Small intestine (tissue), 7 donors: ENCODE results near the gene BEST4. TPM values are rescaled to one million over a fixed set of nuclear protein-coding genes. Genes with fewer than 3 reads are reported as not detected.
"Not testable (repeated sequence)": the region's sequence is repeated elsewhere in the genome, so short reads cannot be mapped to it uniquely, and the experiment has no call there.

Experiments
- DNase-seq, 2 donors: peaks; one replicate each; pipeline versions ENCODE4 v3.0.0 to v3.0.0-alpha.2; 2013
- FAIRE-seq: peaks from 2 replicates; lab custom pipeline; 2012; peaks lifted over from hg19 to GRCh38; lab: Jason Lieb, UNC
- H3K27ac ChIP-seq, 3 donors: one replicate each; pipeline ENCODE4 v1.5.1; 2013; ENCODE audit warnings: low read length in 2 of 3, mild to moderate bottlenecking in 2 of 3, control low read depth in 1 of 3, inconsistent platforms in 1 of 3, low read depth in 1 of 3, moderate library complexity in 1 of 3
- H3K27me3 ChIP-seq, 3 donors: one replicate each; pipeline ENCODE4 v1.6.1; 2013; ENCODE audit warnings: low read length in 3 of 3, inconsistent platforms in 1 of 3; ENCODE audit not compliant: control insufficient read depth in 3 of 3, insufficient read depth in 3 of 3
- H3K36me3 ChIP-seq, 3 donors: one replicate each; pipeline ENCODE4 v1.6.1; 2013; ENCODE audit warnings: low read length in 3 of 3, inconsistent platforms in 1 of 3, low read depth in 1 of 3, mild to moderate bottlenecking in 1 of 3, moderate library complexity in 1 of 3; ENCODE audit not compliant: control insufficient read depth in 3 of 3, insufficient read depth in 2 of 3
- H3K4me1 ChIP-seq, 3 donors: one replicate each; pipeline ENCODE4 v1.6.1; 2013; ENCODE audit warnings: low read length in 2 of 3, inconsistent platforms in 1 of 3, low read depth in 1 of 3, mild to moderate bottlenecking in 1 of 3, moderate library complexity in 1 of 3; ENCODE audit not compliant: control insufficient read depth in 3 of 3, insufficient read depth in 2 of 3
- H3K4me3 ChIP-seq, 3 donors: one replicate each; pipeline ENCODE4 v1.5.1; 2013; ENCODE audit warnings: low read length in 3 of 3, control low read depth in 1 of 3, inconsistent platforms in 1 of 3, low read depth in 1 of 3, mild to moderate bottlenecking in 1 of 3, moderate library complexity in 1 of 3
- H3K9me3 ChIP-seq, 2 donors: one replicate each; pipeline ENCODE4 v1.6.1; 2013; ENCODE audit warnings: low read depth in 1 of 2, low read length in 1 of 2; ENCODE audit not compliant: control insufficient read depth in 2 of 2, insufficient read depth in 1 of 2
- WGBS, 3 donors: extraction: QIAGEN DNeasy Blood & Tissue Kit; methylation state at CpG; one replicate each; pipeline ENCODE4 v1.1.7; 2013; 5-methylcytosine and 5-hydroxymethylcytosine counted together
- polyA plus RNA-seq, 4 donors: library from polyadenylated mRNA; stranded (reverse) in 3 of 4; unstranded in 1 of 4; fragments of 200-250 nt in 3 of 4; fragments of 120-200 nt in 1 of 4; gene quantifications; one replicate each; pipeline versions ENCODE4 v1.2.1 to v1.2.3, GENCODE V29; 2013
- donor health status: healthy with polysubstance abuse.
- donor health status: control.
- donor health status: control.
- donor health status: Bipolar disorder and iron deficiency.
- donor health status: healthy.

BEST4 gene
- polyA plus RNA-seq, 4 donors: 7.4 to 33.0 (median 14.8) TPM

DNA sequence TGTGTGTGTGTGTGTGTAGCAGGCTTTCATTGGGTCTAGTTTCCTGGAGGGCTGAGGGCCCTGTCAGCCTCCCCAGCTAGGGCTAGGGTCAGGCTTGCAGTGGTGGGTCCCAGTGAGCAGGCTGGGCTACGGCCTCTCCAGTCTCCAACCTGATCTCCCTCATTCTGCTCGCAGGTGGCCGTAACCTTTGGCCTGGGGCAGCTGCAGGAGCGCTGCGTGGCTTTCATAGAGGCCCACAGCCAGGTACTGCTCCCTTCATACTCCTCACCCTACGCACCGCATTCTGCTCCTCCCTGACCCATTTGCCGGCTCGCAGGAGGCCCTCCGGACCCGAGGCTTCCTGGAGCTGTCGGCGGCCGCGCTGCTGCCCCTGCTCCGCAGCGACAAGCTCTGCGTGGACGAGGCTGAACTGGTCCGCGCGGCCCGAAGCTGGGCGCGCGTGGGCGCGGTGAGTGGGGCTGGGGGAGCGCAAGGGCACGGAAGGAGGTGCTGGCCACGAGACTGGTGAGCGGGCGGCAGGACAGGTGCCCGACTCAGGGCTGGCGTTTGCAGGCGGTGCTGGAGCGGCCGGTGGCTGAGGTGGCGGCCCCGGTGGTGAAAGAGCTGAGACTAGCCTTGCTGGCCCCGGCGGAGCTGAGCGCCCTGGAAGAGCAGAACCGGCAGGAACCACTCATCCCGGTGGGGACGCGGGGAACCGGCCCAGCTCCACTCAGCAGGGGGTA lies 25.0 kb upstream of the BEST4 start:
- Histone ChIP-seq H3K4me3 (peak overlapping the region in 2 of 3 donors; percentile 57 to 66), H3K4me1 (peaks cover 15 to 49% (median 24%) of the 10 kb centered on the region in 3 donors), H3K27me3 (no peaks in the 10 kb centered on the region), H3K36me3 (peaks cover 0 to 31% (median 0%) of the 10 kb centered on the region in 3 donors), H3K9me3 (no peaks in the 10 kb centered on the region), H3K27ac (peak overlapping the region; percentile 42 to 87 (median 87))
- FAIRE-seq: no peak
- 33 to 54% (median 38%) methylated on average over 47 to 48 of the region's 48 CpGs for WGBS, 3 donors
- peak in 1 of 2 donors; percentile 56 for DNase-seq

DNA sequence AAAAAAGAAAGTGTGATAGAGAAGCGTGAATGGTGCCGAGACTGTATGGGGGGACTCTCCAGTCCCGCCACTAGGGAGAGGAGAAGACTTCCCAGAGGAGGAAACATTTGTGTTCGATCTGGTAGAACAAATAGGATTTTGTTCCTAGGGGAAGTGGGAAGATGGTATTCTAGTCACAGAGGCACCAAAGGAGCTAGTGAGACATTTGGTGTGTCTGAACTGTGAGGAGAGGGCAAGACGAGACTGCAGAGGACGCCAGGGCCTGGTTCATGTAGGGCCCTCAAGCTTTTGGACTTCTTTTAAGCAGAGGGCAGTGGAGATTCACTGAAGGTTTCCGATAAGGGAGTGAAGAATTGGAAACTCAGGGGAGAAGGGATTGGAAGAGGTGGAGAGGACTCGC lies 23.3 kb upstream of the BEST4 start:
- no peak for FAIRE-seq
- H3K9me3 ChIP-seq: no peaks in the 10 kb centered on the region
- H3K36me3 ChIP-seq: peaks cover 0 to 45% (median 0%) of the 10 kb centered on the region in 3 donors
- peaks cover 25 to 66% (median 27%) of the 10 kb centered on the region in 3 donors for H3K4me1 ChIP-seq
- DNase-seq: peak in 1 of 2 donors; percentile 11
- H3K27me3 ChIP-seq: no peaks in the 10 kb centered on the region
- H3K4me3 ChIP-seq: no peak overlapping the region
- peak overlapping the region in 1 of 3 donors; percentile 59 for H3K27ac ChIP-seq
- 83 to 91% (median 85%) methylated on average over 8 of the region's 8 CpGs for WGBS, 3 donors

DNA sequence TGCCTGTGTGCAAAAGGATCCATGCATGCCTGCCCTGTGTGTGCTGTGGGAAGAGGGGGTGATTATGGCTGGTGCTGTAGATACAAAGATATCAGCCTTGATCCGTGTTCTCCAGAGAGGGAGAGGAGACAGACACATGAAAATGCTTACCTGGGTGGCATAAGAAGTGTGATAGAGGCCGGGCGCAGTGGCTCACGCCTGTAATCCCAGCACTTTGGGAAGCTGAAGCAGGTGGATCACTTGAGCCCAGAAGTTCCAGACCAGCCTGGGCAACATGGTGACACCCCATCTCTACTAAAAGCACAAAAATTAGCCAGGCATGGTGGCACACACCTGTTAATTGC lies 22.8 kb upstream of the BEST4 start:
- not testable (repeated sequence) for DNase-seq, FAIRE-seq, H3K9me3 ChIP-seq, H3K27me3 ChIP-seq, H3K4me3 ChIP-seq
- WGBS, 3 donors: 88 to 94% (median 93%) methylated on average over 4 of the region's 4 CpGs
- Histone ChIP-seq H3K36me3 (peaks cover 0 to 47% (median 0%) of the 10 kb centered on the region in 3 donors), H3K27ac (peak overlapping the region in 2 of 3 donors; percentile 98 to 99), H3K4me1 (peaks cover 25 to 66% (median 28%) of the 10 kb centered on the region in 3 donors)

GRCh38 chr1:44810101-44810761 lies 22.3 kb upstream of the BEST4 start:
- no peaks in the 10 kb centered on the region for H3K27me3 ChIP-seq
- H3K4me3 ChIP-seq: no peak overlapping the region
- peaks cover 0 to 48% (median 3%) of the 10 kb centered on the region in 3 donors for H3K36me3 ChIP-seq
- no peak for FAIRE-seq
- no peak for DNase-seq
- H3K27ac ChIP-seq: peak overlapping the region; percentile 88 to 99 (median 98)
- H3K4me1 ChIP-seq: peaks cover 25 to 66% (median 28%) of the 10 kb centered on the region in 3 donors
- H3K9me3 ChIP-seq: no peaks in the 10 kb centered on the region
- WGBS, 3 donors: 52 to 67% (median 54%) methylated on average over 12 of the region's 12 CpGs

DNA sequence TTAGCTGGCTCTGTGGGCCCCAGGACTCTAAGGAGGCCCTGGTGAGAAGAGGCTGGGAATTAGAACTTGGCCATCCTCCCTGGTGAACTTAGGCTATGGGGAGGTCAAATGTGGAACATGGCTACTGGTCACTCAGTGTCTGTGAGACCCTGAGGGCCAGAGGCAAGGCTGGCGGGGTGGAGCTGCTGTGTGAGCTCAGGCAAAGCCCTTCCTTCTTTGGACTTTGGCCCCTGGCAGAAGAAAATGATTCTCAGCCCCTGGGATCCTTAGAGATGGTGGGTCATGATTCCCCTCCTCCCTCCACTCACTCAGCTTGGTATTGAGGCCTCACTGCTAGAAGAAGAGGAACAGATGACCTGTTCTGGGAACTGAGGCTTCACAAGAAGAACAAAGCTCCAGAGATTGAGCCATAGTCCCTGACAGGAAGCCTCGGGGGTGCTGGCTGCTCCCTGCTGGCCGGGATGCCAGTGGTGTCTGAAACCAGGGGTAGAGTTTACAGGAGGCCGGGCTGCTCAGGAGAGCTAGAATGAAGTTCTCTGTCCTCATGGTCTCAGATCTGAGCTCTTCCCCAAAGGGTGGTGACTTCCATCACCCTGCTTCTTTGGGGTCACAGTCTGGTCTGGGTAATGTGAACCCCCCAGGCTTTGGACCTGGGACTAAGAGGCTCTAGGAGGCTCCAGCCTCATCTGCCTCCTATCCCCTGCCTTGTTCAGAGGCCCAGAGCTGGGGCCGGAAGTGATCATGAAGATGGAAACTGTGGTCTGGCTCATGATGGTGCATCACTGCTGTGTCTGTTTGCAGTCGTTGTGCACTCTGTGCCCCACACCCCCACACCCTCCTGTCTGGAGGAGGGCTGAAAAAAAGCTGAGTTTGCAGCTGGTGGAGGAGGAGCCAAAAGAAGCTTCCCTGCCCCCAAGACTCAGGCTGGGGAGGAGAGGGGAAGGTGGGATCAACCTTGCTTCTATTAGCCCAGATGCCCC lies 21.3 kb upstream of the BEST4 start:
- Histone ChIP-seq H3K27ac (peak overlapping the region; percentile 88 to 99 (median 98)), H3K4me1 (peaks cover 25 to 57% (median 28%) of the 10 kb centered on the region in 3 donors), H3K36me3 (peaks cover 0 to 53% (median 3%) of the 10 kb centered on the region in 3 donors), H3K27me3 (no peaks in the 10 kb centered on the region), H3K4me3 (peak overlapping the region in 1 of 3 donors; percentile 24), H3K9me3 (no peaks in the 10 kb centered on the region)
- peak; percentile 82 to 91 for DNase-seq
- 15 to 18% (median 17%) methylated on average over 6 of the region's 6 CpGs for WGBS, 3 donors
- FAIRE-seq: no peak

DNA sequence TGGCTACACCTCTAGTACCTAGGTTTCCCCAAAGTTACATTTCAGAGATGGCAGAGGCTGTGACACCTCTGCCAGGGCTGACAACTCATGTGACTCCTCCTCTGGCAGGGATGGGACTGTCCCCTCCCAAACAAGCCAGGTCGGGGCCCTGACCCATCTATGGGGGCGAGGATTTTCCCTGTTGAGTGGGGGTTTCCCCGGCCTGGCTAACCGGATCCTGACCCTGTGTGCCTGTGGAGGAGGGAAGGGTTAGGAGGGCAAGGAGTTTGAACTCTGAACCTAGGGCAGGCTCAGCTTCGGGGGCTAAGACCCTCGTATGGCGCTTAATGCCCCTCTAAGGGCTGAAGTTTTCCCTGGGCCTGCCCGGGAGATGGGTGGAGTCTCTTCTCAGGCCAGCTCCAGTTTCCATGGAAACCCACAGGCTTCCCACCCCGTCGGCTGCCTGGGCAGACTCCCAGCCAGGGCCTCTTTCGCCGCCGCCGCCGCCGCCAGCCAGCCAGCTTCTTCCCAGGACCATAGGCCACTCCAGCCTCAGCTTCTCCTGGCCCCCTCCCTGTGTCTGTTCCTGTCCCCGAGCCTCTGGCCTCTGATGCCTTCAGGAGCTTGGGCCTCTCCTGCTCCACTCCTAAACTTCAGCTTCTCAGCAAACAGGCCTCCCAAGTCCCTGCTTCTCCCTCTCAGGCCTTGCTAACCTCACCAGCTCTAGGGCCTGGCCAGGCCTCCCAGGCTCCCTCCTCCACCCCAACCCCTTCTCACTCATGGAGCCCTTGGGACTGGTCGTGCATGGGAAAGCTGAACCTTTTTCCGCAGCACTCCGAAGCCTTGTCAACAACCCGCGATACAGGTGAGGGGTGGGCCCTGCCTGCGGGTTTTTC lies 20.3 kb upstream of the BEST4 start, which contains the start of gene BTBD19:
Gene BTBD19 (plus strand): TSS at position 461 of the 875 bp plus-strand sequence. CDS start 298 bp downstream, at position 759.
- DNase-seq (peak in 1 of 2 donors; percentile 86), FAIRE-seq (no peak)
- WGBS, 3 donors: 34 to 48% (median 44%) methylated on average over 23 of the region's 23 CpGs
- Histone ChIP-seq H3K9me3 (no peaks in the 10 kb centered on the region), H3K27me3 (no peaks in the 10 kb centered on the region), H3K27ac (peak within 1 kb of the TSS; percentile 88 to 99 (median 98)), H3K4me3 (peak within 1 kb of the TSS in 1 of 3 donors; percentile 24), H3K4me1 (peaks cover 25 to 60% (median 28%) of the 10 kb centered on the region in 3 donors), H3K36me3 (peaks cover 0 to 62% (median 6%) of the 10 kb centered on the region in 3 donors)

DNA sequence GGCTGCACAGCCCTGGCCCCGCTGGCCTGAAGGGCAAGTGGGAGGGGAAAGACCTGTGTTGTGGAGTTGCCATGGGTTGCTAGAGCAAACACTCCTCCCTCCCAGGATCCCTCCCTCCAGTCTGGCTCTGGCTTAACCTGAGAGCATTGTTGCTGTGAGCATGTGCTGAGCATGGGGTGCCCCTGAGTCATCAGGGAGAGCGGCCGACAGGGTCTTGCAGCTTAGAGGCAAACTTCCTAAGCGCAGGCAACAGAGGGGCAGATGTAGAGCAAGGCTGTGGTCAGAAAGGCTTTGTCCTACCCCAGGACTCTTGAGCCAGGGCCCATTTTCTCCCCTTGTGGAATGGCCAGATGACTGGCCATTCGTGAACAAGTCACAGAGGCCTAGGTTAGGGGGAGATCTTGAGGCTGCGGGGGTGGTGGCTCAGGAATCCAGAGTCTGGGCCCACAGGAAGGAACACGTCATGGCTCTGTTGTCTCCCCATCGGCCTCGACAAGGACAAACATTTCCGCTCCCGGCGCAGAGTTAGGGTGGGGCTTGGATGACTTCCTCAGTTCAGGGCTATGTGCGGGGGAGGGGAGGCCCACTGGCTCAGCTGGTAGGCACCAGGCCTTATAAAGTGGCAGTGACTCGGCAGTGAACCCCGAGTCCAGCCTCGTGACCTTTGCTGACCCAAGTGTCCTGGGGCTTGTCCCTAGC lies 19.5 kb upstream of the BEST4 start:
- Histone ChIP-seq H3K27me3 (no peaks in the 10 kb centered on the region), H3K27ac (peak overlapping the region; percentile 88 to 99 (median 98)), H3K9me3 (no peaks in the 10 kb centered on the region), H3K4me3 (no peak overlapping the region), H3K4me1 (peaks cover 25 to 56% (median 28%) of the 10 kb centered on the region in 3 donors), H3K36me3 (peaks cover 2 to 70% (median 8%) of the 10 kb centered on the region in 3 donors)
- FAIRE-seq: no peak
- 2 to 4% (median 4%) methylated on average over 16 of the region's 16 CpGs for WGBS, 3 donors
- peak; percentile 96 to 97 for DNase-seq
